ENCODE results near the gene WDR75.
A peak's percentile ranks its signal among the peaks of the same experiment; 100 is the strongest.

The WDR75 gene

DNA sequence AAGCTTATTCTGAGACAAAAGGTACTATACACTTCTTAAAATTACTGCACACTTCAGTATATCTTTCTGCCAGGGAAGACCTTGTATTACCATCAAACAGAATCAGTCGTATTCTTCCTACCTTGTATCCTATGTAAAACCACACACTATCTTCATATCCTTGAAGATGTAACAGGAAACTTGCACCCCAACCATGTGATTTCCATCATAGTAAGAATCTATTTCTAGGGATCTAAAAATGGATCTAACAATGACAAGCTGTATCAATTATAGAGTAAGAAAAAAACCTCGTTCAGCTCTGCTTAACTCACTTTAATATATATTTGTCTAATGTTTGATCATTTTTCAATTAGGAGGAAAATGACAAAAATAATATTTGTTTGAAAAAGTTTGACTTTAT lies 60.2 kb downstream of the WDR75 start:
- DNase-seq: no peak

DNA sequence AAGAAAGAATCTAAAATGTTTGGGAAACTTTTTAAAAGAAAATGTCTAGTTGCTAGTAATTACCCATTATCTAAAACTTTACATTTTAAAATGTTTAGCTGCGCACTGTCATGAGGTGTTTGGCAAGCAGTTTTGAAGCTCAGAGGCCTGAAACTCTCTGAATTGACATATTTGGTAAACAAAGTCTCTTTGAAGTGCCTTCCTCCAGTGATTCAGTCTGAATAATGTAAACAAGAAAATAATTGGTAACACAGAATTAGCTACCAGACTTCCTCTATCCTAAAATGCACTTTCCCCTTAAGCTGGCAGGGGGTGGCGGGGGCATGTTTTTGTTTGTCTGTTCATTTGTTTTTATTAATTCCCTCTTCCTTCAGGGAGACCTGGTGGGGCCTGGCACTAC lies 61.4 kb downstream of the WDR75 start:
- DNase-seq: no peak

DNA sequence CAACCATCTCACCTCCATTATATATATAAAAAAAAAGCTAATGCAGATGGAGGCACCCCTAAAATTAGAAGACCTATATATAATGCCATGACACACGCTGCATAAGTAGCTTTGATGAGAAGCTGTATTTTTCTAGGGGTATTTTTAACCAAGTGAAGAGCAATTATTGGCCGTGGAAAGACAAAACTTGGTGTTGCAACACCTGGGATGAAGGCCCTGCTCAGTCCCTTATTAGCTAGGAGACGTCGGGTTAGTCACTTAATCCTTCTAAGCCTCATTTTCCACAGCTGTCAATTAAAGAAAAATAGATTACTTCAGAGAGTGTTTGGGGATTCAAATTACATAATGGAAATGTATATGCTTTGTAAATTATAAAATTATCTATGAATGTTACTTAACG lies 63.0 kb downstream of the WDR75 start:
- DNase-seq: no peak

DNA sequence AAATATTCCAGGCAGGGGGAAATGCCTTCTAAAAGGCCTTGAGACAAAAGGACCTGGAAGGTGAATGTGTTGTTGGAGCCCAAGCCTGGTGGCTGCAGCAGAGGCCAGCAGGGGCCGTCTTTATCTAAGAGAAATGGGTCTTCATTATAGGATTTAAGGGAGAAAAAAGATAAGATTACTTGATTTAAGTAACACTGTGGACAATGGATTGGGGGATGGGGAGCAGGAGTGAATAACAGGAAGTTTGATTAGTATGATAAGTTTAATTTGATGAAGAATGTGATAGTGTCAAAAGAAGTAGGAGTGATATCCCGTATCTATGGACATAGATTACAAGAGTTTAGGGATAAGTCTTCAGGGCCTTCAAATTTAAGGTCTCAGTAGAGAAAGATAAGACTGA lies 64.2 kb downstream of the WDR75 start:
- DNase-seq: no peak

DNA sequence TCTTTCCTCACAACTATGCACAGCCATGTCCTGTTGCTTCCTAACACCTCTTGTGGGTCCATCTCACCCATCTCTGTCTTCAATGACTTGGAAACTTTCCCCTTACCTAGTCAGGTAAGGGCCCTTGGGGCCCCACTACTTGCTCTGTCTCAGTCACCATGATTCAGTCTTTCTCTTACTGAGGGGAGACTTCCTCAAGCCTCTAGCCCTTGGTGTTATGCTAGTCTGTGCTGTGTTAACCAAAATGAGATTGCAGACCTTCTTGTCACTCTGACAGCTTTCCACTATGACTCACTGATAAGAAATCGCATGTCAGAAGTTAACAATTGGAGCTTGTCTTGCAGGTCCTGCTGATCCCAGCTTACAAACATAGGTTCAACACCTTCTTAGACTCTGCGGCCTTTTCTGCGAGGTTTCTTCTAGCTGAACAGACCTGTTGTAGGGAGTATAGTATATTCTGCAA lies 65.3 kb downstream of the WDR75 start:
- no peak for DNase-seq

DNA sequence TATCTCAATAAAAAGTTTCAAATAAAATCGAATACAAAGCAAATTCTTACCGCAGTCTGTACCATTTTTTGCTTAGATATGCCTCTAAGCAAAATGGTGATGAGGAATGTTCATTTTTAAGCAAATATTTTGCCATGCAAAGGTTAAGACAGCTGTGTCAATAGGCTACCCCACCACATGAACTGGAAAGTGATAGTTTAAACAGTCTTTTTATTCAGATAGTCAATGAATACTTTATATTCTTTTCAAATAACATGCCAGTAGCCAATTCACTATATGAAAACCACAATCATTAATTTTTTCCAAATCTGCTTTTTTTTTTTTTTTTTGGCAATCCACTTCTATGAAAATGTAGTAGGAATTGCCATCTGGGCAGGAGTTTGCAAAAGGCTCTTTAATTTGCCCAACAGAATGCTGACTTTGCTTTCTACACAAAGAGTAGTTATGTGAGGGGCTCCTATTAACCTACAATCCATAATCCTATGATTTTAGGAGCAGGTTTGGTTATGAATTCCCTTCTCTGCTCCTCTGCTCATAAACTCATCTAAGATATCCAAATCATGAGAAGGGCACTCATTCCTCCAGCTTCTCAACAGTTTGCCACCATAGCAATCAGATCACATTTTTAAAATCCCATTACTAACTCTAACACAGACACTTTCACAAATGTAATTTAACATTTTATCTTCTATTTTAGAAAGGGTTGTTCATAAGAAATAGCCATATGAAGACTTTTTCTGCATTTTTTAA lies 70.1 kb downstream of the WDR75 start:
- no peak for DNase-seq

DNA sequence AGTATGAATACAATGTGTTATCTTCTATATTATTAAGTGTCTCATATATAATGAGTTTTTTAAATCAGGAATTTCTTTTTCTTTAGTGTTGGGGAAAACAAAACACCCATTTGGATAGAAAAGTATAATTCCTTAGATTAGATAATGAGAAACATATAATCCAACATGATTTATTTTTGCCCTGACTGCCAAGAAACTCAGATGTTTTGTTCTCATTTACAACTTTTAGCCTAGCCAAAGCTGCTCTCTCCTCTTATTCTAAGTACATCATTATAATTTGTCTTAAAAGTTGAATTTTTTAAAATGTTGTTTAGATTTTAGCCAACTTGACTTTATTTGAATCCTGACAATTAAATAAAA lies 70.7 kb downstream of the WDR75 start:
- no peak for DNase-seq

DNA sequence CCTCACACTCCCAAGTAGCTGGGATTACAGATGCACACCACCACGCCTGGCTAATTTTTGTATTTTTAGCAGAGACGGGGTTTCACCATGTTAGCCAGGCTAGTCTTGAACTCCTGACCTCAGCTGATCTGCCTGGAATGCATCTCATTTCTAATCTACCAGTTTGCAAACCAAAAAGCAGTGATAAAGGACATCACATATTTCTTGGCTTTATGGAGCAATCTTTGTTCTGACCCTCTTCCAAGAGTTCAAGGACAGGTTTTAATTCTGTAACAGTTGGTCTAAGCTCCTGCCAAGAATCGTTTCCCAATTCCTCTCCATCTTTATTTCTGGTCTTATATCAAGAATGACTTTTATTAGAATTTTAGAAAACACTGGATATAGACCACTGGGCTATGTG lies 71.6 kb downstream of the WDR75 start:
- no peak for DNase-seq

DNA sequence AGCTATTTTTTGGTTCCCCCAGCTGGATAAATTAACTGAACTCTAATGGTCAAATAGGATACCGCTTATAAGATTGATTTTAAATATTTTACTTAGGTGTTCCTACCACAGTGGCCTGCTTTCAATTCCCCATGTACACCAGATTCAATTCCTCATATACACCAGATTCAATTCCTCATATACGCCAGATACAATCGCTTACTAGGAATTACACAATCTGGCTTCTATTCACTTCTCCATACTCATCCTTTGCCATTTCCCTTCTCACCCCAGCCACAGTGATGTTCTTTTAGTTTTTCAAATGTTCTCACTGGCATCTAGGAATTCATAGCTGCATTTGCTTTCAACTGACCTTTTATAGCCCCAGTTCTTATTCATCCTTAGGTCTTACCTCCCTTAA lies 72.8 kb downstream of the WDR75 start:
- DNase-seq: peak; percentile 48 to 79 (median 79)

DNA sequence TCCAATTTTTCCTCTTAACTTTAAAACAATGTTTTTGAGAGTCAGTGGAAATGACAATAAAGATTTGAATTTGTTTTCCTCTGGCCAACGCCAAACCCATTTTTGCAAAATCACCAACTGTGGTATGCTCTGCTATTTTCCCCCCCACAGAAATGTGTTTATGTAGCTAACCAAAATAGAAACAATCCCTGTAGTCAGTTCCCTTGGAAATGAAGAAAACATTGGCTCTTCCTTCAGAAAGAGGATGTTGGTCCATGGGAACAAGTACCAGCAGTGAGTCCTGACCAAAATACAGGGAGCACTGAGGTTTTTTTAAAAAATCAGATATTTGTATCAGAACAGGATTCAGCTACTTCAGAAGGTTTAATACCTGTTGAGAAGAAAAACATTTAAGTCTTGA lies 74.0 kb downstream of the WDR75 start:
- peak in 1 of 3 donors; percentile 33 for DNase-seq

DNA sequence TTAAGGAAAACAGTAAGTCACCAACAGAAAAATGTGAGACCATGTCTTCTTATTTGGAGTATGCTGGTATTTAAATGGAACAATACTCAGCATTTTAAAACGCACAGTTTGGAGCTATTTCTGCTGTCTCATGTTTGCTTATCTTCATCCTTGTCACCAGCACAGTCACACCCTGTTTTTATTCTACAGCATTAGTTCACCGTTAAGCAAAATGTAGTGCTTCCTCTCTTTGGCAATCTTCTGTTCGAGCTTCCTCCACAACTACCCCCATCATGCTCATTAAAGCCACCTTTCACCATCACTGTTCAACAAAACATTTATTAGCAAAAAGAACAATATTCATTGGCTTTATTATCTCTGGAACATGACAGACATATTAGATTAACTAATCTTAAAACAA lies 75.3 kb downstream of the WDR75 start:
- peak in 1 of 3 donors; percentile 33 for DNase-seq

DNA sequence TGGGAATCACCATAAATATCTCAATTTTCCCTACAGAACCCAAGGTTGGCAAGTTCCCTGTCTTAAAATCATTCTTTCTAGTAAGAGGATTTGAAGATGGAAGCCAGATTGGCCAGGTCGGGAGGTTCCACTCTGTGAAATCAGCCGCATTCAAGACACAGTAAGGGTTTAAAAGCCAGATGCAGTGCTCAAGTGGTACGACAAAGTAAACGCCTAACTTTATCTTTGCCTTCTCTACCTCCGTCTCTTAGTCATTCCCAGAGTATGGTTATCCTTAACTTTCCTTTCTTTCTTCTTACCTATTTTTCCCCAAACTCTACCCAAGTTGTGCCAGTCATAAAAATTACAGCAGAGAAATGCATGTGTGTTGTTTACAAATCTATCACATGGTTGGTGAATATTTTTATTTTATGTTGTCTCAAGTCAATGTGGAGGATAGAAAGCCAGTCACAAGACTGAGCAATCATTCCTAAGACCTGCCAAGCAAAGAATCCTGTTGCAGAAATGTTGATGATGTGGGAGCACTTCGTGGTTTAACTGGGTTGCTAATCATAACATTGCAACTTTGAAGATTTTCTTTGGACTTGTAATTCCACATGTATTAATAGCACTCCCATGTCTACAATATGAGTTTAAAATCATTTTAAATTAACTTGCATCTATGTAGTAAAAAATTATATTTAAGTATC lies 76.7 kb downstream of the WDR75 start:
- DNase-seq: no peak

DNA sequence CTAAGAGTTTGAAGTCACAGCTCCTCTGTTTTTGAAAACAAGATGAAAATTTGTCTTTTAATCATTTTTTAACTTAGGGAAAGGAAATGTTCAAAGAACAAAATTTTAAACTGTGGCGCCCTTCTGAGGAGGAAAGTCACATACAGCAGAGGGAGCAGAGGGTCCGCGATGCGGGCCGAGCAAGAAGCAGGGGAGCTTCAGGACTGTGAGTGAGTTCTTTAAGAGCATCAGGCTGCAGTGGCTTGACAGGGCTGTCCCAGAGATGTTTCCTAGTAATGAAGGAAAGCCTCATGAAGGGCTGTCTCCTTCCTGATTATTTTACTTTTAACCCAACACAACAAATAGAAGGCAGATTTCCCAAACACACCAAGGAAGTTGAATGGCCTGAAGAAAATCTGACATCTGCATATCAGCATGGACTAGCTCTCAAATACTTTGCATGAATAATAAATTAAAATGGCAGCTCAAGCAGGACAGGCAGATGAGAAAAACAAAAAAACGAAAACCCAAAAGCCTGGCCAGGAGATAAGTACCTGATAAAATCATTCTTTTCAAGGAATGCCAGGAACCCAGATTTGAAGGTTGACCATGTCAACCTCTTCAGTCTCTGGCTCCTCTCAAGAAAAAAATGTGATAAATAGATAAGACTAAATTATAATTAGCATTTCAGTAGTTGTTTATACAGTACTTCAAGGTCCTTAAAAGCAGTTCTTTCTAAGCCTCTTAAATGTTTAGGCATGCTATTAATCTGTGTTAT lies 78.5 kb downstream of the WDR75 start:
- no peak for DNase-seq

DNA sequence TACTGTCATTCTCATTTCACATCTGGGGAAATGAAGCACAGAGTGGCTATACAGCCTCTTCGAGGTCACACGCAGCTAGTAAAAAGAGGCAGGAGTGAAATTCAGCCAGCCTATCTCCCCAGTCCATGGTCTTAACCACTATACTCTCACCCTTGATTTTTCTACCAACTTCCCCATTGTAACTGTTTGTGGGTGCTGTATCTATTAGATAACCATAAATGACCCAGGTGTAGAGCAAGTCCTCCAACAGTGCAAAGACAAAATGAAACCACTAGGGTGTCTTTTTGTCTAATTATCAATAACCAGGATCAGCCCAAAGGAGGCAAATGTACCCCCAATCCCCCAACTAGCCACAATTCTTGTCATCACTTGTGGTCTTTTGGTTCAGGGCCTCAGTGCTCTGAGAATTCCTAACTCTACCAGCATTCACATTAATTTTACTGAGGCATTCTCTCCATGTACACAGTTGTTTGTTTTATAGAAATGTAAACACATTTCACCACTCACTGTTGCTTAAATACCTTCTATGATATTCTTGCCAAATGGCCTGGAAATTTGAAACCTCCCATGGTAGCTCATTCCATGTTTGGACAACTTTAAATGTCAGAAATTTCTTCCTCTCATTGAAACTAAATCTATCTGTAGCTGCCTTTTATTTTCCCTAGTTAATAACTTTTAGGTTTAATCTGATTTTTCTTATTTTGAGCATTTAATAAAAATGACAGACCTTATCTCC lies 80.6 kb downstream of the WDR75 start:
- DNase-seq: no peak

DNA sequence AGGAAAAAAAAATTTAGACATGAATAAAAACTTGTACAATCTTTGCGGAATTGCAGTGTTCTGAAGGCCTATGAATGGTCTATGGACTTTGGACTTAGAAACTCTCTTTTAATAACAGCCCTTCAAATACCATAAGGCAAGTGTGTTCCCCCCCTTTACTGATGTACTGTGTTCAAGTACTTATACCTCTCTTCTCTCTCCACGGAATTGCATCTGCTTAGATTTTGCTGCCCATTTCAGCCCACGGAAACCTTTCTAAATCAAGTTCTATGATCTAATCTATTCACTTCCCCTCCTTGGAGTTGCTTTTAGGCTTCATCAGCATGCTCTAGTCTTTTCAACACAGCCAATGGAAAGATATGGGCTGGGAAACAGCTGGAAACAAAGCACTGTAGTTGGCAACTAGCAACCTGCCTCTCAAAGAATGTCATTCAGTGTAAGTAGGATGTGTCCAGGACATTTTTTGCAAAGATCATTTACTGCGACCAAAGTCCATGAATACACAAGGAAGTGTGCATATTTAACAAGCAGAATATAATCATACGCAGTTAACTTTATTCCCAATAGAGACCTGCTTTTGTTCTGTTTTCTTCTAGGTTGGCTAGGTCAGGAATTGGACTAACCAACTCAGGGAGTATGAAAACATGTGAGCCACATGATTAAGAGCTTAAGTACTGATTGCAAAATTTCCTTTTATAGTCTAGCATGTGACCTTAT lies 81.3 kb downstream of the WDR75 start:
- DNase-seq: peak in 2 of 3 donors; percentile 37 to 43

DNA sequence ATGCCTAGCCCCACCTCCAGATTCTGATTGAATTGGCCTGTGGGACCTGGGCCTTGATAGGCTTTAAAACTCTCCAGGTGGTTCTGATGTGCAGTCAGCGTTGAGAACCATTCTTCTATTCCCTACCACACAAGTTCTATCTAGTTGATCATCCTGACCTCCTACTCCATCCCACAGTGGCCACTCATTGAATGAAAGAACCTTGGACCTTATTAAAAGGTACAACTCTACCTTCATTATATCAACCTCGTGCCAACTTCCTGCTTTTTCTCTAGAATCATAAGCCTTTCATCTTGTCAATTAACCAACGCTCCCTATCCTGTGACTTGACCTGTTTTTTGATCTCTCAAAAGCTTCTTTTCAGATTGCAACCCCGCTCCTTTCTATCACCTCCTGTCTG lies 83.5 kb downstream of the WDR75 start:
- no peak for DNase-seq
